IMR-90 (cell line): ENCODE data around the gene FTSJ3. TPM values are rescaled to one million over a fixed set of nuclear protein-coding genes. Genes with fewer than 3 reads are reported as not detected.

Experiments used
- ATAC-seq: fragments of 200-7000 bp; cut with Tn5 transposase; 2 replicates; pipeline ENCODE4 v1.9.1; 2020; ENCODE audit warnings: low read depth, mild to moderate bottlenecking, moderate library complexity
- BruUV-seq: library from RNA; stranded (reverse); fragments of 400-500 nt; replicated peaks from 2 replicates; lab custom pipeline; 2021; lab: Mats Ljungman, UMichigan
- CTCF ChIA-PET: fragments of 300-600 bp; formaldehyde crosslinking; extraction: SDS; loops from one replicate; lab custom pipeline; 2021; ENCODE audit warnings: antibody characterized with exemption; lab: Yijun Ruan, JAX
- POLR2A ChIA-PET: fragments of 300-600 bp; sonication (Branson Sonifier 250); formaldehyde crosslinking; loops from one replicate; lab custom pipeline; 2022; ENCODE audit warnings: antibody characterized with exemption; ENCODE audit not compliant: unreplicated experiment; lab: Charles Lee
- DNase-seq: peaks from one replicate; pipeline ENCODE4 v3.0.0; 2013
- H2AFZ ChIP-seq: replicated peaks from 2 replicates; pipeline ENCODE3; 2013; ENCODE audit warnings: low read length, mild to moderate bottlenecking; ENCODE audit not compliant: poor library complexity
- H2AK5ac ChIP-seq: 2 replicates; pipeline ENCODE4 v1.6.1; 2013; ENCODE audit warnings: low read depth, low read length, inconsistent platforms
- H2AK9ac ChIP-seq: replicated peaks from 2 replicates; pipeline ENCODE3; 2013; ENCODE audit warnings: mild to moderate bottlenecking, low read depth, low read length, moderate library complexity; ENCODE audit not compliant: poor library complexity
- H2BK120ac ChIP-seq: 2 replicates; pipeline ENCODE4 v1.6.1; 2013; ENCODE audit warnings: low read depth, low read length, inconsistent platforms
- H2BK15ac ChIP-seq: 3 replicates; pipeline ENCODE4 v1.6.1; 2013; ENCODE audit warnings: low read depth, low read length, inconsistent platforms
- H2BK20ac ChIP-seq: 2 replicates; pipeline ENCODE4 v1.6.1; 2013; ENCODE audit warnings: low read depth, mild to moderate bottlenecking, inconsistent platforms, low read length, moderate library complexity
- H2BK5ac ChIP-seq: 2 replicates; pipeline ENCODE4 v1.6.1; 2013; ENCODE audit warnings: mild to moderate bottlenecking, low read depth, low read length, inconsistent platforms; ENCODE audit not compliant: poor library complexity, severe bottlenecking
- H3K14ac ChIP-seq: replicated peaks from 2 replicates; pipeline ENCODE4 v1.6.1; 2013; ENCODE audit warnings: low read depth, low read length, inconsistent platforms
- H3K18ac ChIP-seq: 2 replicates; pipeline ENCODE4 v1.6.1; 2013; ENCODE audit warnings: low read depth, low read length, control low read depth
- H3K23ac ChIP-seq: 2 replicates; pipeline ENCODE4 v1.6.1; 2013; ENCODE audit warnings: low read depth, low read length, inconsistent platforms
- H3K27ac ChIP-seq: 2 replicates; pipeline ENCODE4 v1.5.1; 2013; ENCODE audit warnings: mild to moderate bottlenecking, control low read depth, low read length; ENCODE audit not compliant: insufficient read depth
- H3K27me3 ChIP-seq: 2 replicates; pipeline ENCODE4 v1.6.1; 2013; ENCODE audit warnings: low read length; ENCODE audit not compliant: control insufficient read depth, insufficient read depth
- H3K36me3 ChIP-seq: 2 replicates; pipeline ENCODE4 v1.6.1; 2013; ENCODE audit warnings: low read length, mixed read lengths; ENCODE audit not compliant: control insufficient read depth, insufficient read depth
- H3K4ac ChIP-seq: 2 replicates; pipeline ENCODE4 v1.6.1; 2013; ENCODE audit warnings: low read depth, low read length, inconsistent platforms
- H3K4me1 ChIP-seq: 2 replicates; pipeline ENCODE4 v1.6.1; 2013; ENCODE audit warnings: low read length, mixed read lengths; ENCODE audit not compliant: control insufficient read depth, insufficient read depth
- H3K4me2 ChIP-seq: 2 replicates; pipeline ENCODE4 v1.6.1; 2013; ENCODE audit warnings: low read depth, mild to moderate bottlenecking, control low read depth, low read length, moderate library complexity
- H3K4me3 ChIP-seq: 2 replicates; pipeline ENCODE4 v1.5.1; 2013; ENCODE audit warnings: low read depth, mild to moderate bottlenecking, control low read depth, low read length, moderate library complexity; ENCODE audit not compliant: insufficient read depth
- H3K56ac ChIP-seq: 2 replicates; pipeline ENCODE4 v1.6.1; 2013; ENCODE audit warnings: low read length, inconsistent platforms; ENCODE audit not compliant: insufficient read depth; ENCODE audit errors: extremely low read depth
- H3K79me1 ChIP-seq, 2 experiments: 2 replicates each; pipeline ENCODE4 v1.6.1; 2013; ENCODE audit warnings: low read length in 2 of 2, inconsistent platforms in 1 of 2, low read depth in 1 of 2
- H3K9ac ChIP-seq: 2 replicates; pipeline ENCODE4 v1.6.1; 2013; ENCODE audit warnings: low read depth, low read length, control low read depth
- H3K9me1 ChIP-seq: 2 replicates; pipeline ENCODE4 v1.6.1; 2013; ENCODE audit warnings: low read length, inconsistent platforms; ENCODE audit not compliant: insufficient read depth
- H3K9me3 ChIP-seq: 2 replicates; pipeline ENCODE4 v1.6.1; 2013; ENCODE audit warnings: low read length; ENCODE audit not compliant: control insufficient read depth, insufficient read depth
- H4K20me1 ChIP-seq: 2 replicates; pipeline ENCODE4 v1.6.1; 2013; ENCODE audit warnings: low read length, inconsistent platforms; ENCODE audit not compliant: insufficient read depth
- H4K5ac ChIP-seq: 2 replicates; pipeline ENCODE4 v1.6.1; 2013; ENCODE audit warnings: mild to moderate bottlenecking, low read depth, low read length, control low read depth
- H4K8ac ChIP-seq, 2 experiments: 2 replicates each; pipeline ENCODE4 v1.6.1; 2013; ENCODE audit warnings: low read depth in 2 of 2, low read length in 2 of 2, control low read depth in 1 of 2, inconsistent platforms in 1 of 2
- H4K91ac ChIP-seq: 2 replicates; pipeline ENCODE4 v1.6.1; 2013; ENCODE audit warnings: low read depth, low read length, inconsistent platforms; ENCODE audit not compliant: insufficient read depth
- CTCF ChIP-seq: conservative IDR thresholded peaks from 2 replicates; pipeline ENCODE4 v1.5.1; 2012; ENCODE audit warnings: mild to moderate bottlenecking, low read depth, low read length, improper control_type of control experiment
- RAD21 ChIP-seq: IDR thresholded peaks from 2 replicates; pipeline ENCODE4 v1.6.1; 2012; ENCODE audit warnings: low read length, improper control_type of control experiment
- WGBS, 2 experiments: methylation state at CpG; one replicate each; pipeline versions ENCODE4 v1.1.5 to v1.1.7; 2013; ENCODE audit warnings: missing lambda C conversion rate in 2 of 2; ENCODE audit not compliant: insufficient read length in 1 of 2; ENCODE audit errors: extremely low coverage in 2 of 2; 5-methylcytosine and 5-hydroxymethylcytosine counted together
- dilution Hi-C: fragments of 300-500 bp; cut with HindIII; formaldehyde crosslinking; loops from one replicate; pipeline ENCODE4 v1.14.3; 2018; ENCODE audit warnings: low sequenced_read_pairs; ENCODE audit not compliant: unreplicated experiment
- in situ Hi-C: fragments of 300-500 bp; cut with MboI; formaldehyde crosslinking; loops from 3 replicates; pipeline ENCODE4 v1.14.3; 2019; ENCODE audit warnings: low sequenced_read_pairs, inconsistent platforms, mixed read lengths
- intact Hi-C: fragments of 100-400 bp; cut with micrococcal nuclease; formaldehyde crosslinking; loops from 2 replicates; pipeline ENCODE4 v1.10.0; 2022
- polyA plus RNA-seq, 3 experiments: library from polyadenylated mRNA; depleted of rRNA; stranded (reverse); fragments of >200 nt; gene quantifications; 2 replicates each; pipeline ENCODE4 v1.2.3, GENCODE V29; 2012; ENCODE audit warnings: low replicate concordance in 1 of 3
- total RNA-seq: library from RNA; depleted of rRNA; stranded (reverse); fragments of >200 nt; gene quantifications from 2 replicates; pipeline ENCODE4 v1.2.3, GENCODE V29; 2012

Gene FTSJ3
- total and polyA plus RNA-seq, 2 of the 4 experiments (the other 2 are of a cell fraction) = 51.3 to 68.1 TPM

- POLR2A ChIA-PET = interaction anchor here (1.0 kb wide), 1 partner anchor 53 kb away, joined by 5 read pairs; the partner anchor contains the start of genes CCDC47 and DDX42
- H4K91ac ChIP-seq = peak overlapping the region; percentile 86
Measured at GRCh38 chr17:63826468-63827001, 928 bp downstream of the FTSJ3 start.

More at GRCh38 chr17:63826468-63827001, 928 bp downstream of the FTSJ3 start:
- CTCF ChIA-PET = interaction anchor here (0.6 to 1.0 kb wide), 3 partner anchors 9 to 680 kb away, joined by 3 to 4 read pairs (median 3); partner anchors contain the start of gene CEP95
- H2AK5ac ChIP-seq = peak overlapping the region; percentile 95
- dilution Hi-C loops (no loop called here), intact Hi-C loops (loop anchor here (2.0 kb wide), 1 partner anchor 22 kb away; no protein-coding TSS in a partner anchor), in situ Hi-C loops (no loop called here)
- peak overlapping the region; percentile 41 for H3K18ac ChIP-seq
- H2BK20ac ChIP-seq = no peak overlapping the region
- H3K4me3 ChIP-seq = peak overlapping the region; percentile 79
- H4K8ac ChIP-seq = peak overlapping the region; percentile 90 to 94
- no TSS peak for BruUV-seq
- peak overlapping the region; percentile 92 for H3K56ac ChIP-seq
- peaks cover 33% of the 10 kb centered on the region for H4K20me1 ChIP-seq
- TF ChIP-seq CTCF (0 out of 2 replicates have a peak, but pooled peaks have one; percentile 6), RAD21 (no peak)
- ATAC-seq (peak; percentile 4), DNase-seq (peak; percentile 41)
- H4K5ac ChIP-seq = peak overlapping the region; percentile 73
- peak overlapping the region; percentile 93 for H3K27ac ChIP-seq
- H2AFZ ChIP-seq = peak overlapping the region; percentile 98
- peak overlapping the region; percentile 56; the same call in 1 of the 2 replicates for H2BK120ac ChIP-seq
- H3K27me3 ChIP-seq = no peaks in the 10 kb centered on the region
- H3K23ac ChIP-seq = peak overlapping the region; percentile 96
- H2BK5ac ChIP-seq = peak overlapping the region; percentile 71
- WGBS, 2 experiments = 0% methylated on average over 5 of the region's 31 CpGs; no CpG with 5 or more reads in 1 of the 2 experiments
- H3K9me3 ChIP-seq = no peaks in the 10 kb centered on the region
- peaks cover 13% of the 10 kb centered on the region for H3K9me1 ChIP-seq
- peaks cover 1% of the 10 kb centered on the region; the same call in 1 of the 2 replicates for H3K4me1 ChIP-seq
- H3K14ac ChIP-seq = peak overlapping the region; percentile 96
- H3K36me3 ChIP-seq = peaks cover 63% of the 10 kb centered on the region
- peaks cover 46 to 86% of the 10 kb centered on the region in 2 experiments for H3K79me1 ChIP-seq
- peak overlapping the region; percentile 89 for H3K4ac ChIP-seq
- H2AK9ac ChIP-seq = peak overlapping the region; percentile 99
- peak overlapping the region; percentile 86 for H3K4me2 ChIP-seq
- H3K9ac ChIP-seq = peak overlapping the region; percentile 82
- H2BK15ac ChIP-seq = peak overlapping the region; percentile 35; the same call in 1 of the 3 replicates
